Measurements from ENCODE around the gene DENND2A. TPM values are rescaled to one million over a fixed set of nuclear protein-coding genes. Genes with fewer than 3 reads are reported as not detected.

DENND2A gene
- total RNA-seq, 6 experiments from 2014 or later = 0.50 to 0.99 (median 0.58) TPM

DNA sequence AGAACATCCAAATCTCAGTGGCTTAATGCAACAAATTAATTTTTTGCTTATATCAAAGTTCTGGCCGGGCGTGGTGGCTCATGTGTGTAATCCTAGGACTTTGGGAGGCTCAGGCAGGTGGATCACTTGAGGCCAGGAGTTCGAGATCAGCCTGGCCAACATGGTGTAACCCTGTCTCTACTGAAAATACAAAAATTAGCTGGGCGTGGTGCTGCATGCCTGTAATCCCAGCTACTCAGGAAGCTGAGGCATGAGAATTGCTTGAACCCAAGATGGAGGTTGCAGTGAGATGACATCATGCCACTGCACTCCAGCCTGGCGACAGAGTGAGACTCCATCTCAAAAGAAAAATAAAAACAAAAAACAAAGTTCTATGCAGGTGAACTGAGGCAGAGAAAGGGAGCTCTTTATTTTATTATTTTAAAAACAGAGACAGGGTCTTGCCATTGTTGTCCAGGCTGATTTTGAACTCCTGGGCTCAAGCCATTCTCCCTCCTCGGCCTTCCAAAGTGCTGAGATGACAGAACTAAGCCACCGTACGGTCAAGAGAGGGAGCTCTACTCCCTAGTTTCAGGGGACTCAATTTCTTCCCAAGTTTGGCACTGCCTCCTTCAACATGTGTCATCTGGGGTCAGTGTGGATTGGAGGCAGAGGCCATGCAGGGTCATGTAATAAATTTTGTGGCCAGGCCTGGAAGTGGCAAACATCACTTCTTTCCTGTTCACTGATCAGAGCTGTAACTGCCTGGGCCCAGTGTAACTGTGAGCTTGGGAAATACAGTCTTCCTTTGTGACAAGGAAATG, 34.5 kb upstream of the DENND2A start:
- Mint-ChIP-seq H3K4me3 (peak overlapping the region; percentile 55), H3K9me3 (no peaks in the 10 kb centered on the region), H3K27me3 (ENCODE audit: insufficient read depth) (no peaks in the 10 kb centered on the region; the same call in 1 of the 2 replicates), H3K4me1 (ENCODE audit: low read depth) (peaks cover 29% of the 10 kb centered on the region), H3K27ac (peak overlapping the region; percentile 19; the same call in 1 of the 2 replicates), H3K36me3 (ENCODE audit: low read depth) (peaks cover 5% of the 10 kb centered on the region)
- TF ChIP-seq, protein P1, sequence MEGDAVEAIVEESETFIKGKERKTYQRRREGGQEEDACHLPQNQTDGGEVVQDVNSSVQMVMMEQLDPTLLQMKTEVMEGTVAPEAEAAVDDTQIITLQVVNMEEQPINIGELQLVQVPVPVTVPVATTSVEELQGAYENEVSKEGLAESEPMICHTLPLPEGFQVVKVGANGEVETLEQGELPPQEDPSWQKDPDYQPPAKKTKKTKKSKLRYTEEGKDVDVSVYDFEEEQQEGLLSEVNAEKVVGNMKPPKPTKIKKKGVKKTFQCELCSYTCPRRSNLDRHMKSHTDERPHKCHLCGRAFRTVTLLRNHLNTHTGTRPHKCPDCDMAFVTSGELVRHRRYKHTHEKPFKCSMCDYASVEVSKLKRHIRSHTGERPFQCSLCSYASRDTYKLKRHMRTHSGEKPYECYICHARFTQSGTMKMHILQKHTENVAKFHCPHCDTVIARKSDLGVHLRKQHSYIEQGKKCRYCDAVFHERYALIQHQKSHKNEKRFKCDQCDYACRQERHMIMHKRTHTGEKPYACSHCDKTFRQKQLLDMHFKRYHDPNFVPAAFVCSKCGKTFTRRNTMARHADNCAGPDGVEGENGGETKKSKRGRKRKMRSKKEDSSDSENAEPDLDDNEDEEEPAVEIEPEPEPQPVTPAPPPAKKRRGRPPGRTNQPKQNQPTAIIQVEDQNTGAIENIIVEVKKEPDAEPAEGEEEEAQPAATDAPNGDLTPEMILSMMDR (IDR thresholded peaks at IDR 0.05) = peak; percentile 75
- DNase-seq = peak; percentile 50

DNA sequence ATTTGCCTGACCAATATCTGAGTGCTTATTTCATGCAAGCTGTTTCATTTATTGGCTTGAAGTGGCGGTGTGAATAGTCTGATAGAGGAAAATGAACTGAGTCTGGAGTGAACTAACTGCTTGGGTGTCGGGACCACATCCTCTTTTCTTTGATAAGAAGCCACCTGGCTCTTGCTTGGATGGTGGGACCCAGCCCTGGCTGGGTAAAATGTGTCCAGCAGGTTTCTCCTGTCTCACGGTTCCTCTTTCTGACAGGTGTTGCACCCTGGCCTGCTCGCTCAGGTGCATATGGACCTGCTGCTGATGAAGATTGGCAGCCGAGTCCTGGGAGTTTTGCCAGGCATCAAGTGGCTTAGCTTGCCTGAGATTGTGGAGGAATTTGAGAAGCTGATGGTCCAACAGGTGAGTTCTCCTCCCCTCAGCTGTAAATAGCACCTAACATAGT, 33.8 kb upstream of the DENND2A start:
- 0 out of 2 replicates have a peak overlapping the region, but pooled peaks have one; percentile 19 for H3K27ac Mint-ChIP-seq
- no peak for DNase-seq

DNA sequence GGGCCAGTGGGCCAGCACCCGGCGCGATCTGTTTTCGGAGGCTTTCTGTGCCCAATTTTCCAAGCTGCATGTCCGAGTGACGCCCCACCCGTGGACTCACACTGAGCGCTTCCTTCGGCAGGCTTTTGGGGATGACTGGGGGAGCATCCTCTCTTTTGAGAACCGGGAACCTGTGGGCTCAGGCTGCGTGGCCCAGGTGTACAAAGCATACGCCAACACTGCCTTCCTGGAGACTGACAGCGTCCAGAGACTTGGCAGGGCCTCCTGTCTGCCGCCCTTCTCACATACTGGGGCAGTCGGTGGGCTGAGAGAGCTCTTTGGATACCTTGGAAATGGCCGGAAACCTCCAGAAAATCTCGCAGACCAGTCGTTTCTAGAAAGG, 33.2 kb upstream of the DENND2A start:
- H3K27ac Mint-ChIP-seq = peak overlapping the region; percentile 14; the same call in 1 of the 2 replicates
- DNase-seq = no peak
- H3K4me1 Mint-ChIP-seq (ENCODE audit: low read depth) = peaks cover 29% of the 10 kb centered on the region
- H3K9me3 Mint-ChIP-seq = no peaks in the 10 kb centered on the region
- TF ChIP-seq, protein P1 (IDR thresholded peaks at IDR 0.05) = no peak; the same call in 1 of the 2 replicates
- no peaks in the 10 kb centered on the region; the same call in 1 of the 2 replicates for H3K27me3 Mint-ChIP-seq (ENCODE audit: insufficient read depth)
- no peaks in the 10 kb centered on the region for H3K36me3 Mint-ChIP-seq (ENCODE audit: low read depth)
- H3K4me3 Mint-ChIP-seq = peak overlapping the region; percentile 87

More for the DNA sequence above, 33.8 kb upstream of the DENND2A start:
- Mint-ChIP-seq H3K36me3 (ENCODE audit: low read depth) (peaks cover 4% of the 10 kb centered on the region), H3K9me3 (no peaks in the 10 kb centered on the region), H3K27me3 (ENCODE audit: insufficient read depth) (no peaks in the 10 kb centered on the region; the same call in 1 of the 2 replicates), H3K4me1 (ENCODE audit: low read depth) (peaks cover 29% of the 10 kb centered on the region), H3K4me3 (peak overlapping the region; percentile 87)
- TF ChIP-seq, protein P1 (IDR thresholded peaks at IDR 0.05) = no peak

DNA sequence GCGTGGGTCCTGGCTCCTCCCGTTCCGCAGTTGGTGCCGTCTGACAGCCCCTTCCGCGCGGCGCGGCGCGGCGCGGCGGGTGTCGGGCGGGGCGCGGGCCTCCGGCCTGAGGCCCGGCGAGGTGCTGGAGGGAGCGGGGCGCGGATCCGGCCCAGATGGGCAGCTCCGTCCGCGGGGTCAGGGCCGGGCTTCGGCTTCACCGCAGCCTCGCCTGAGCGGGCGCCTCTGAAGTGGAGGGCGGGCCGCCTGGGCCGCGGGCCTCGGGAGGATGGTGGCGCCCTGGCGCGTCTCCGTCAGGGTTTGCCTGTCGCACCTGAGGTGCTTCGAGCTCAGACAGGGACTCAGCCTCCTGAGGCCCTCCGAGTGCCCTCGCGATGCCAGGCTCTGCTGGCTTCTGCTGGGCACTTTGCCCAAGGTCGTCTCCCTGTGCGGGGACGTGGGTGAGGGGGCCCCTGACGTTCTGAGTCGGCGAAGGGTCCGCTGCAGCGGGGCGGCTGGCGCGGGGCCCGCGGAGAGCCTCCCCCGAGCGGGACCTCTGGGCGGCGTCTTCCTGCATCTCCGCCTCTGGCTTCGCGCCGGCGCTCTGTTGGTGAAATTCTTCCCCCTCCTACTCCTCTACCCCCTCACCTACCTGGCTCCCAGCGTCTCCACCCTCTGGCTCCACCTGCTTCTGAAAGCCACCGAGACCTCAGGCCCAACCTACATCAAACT, 32.6 kb upstream of the DENND2A start:
- no peak for DNase-seq
- no peaks in the 10 kb centered on the region; the same call in 1 of the 2 replicates for H3K27me3 Mint-ChIP-seq (ENCODE audit: insufficient read depth)
- H3K36me3 Mint-ChIP-seq (ENCODE audit: low read depth) = no peaks in the 10 kb centered on the region
- peak overlapping the region; percentile 87 for H3K4me3 Mint-ChIP-seq
- H3K4me1 Mint-ChIP-seq (ENCODE audit: low read depth) = peaks cover 29% of the 10 kb centered on the region
- no peaks in the 10 kb centered on the region for H3K9me3 Mint-ChIP-seq
- TF ChIP-seq, protein P1 (IDR thresholded peaks at IDR 0.05) = peak; percentile 12; the same call in 1 of the 2 replicates
- peak overlapping the region; percentile 14; the same call in 1 of the 2 replicates for H3K27ac Mint-ChIP-seq

DNA sequence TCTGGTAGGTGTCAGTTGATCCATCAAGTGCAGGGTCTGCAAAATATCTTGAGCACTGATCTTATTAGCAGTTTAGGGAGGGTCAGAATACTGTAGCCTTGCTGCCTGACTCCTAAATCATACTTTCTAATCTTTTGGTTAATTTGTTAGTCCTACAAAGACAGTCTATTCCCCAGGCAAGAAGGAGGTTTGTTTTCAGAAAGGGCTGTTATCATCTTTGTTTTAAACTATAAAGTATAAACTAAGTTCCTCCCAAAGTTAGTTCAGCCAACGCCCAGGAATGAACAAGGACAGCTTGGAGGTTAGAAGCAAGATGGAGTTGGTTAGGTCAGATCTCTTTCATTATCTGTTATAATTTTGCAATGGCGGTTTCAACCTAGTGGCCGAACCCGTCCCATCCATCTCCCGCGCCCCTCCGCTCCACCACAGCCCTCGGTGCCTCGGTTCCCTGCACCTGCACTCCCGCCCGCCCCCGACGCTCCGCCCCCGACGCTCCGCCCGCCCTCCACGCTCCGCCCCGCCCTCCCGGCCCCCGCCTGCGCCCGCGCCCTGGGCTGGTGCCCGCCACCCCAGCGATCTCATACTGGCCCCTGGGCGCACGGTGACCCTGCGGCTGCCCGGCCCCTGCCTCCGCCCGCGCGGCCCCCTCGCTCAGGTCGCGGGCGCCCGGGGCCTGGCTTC, 31.9 kb upstream of the DENND2A start, which contains the start of gene ADCK2:
TSS of gene ADCK2 (plus strand) at position 564 of the 681 bp plus-strand sequence. CDS start 386 bp downstream, outside the sequence.
- no peaks in the 10 kb centered on the region for H3K9me3 Mint-ChIP-seq
- DNase-seq = no peak
- peaks cover 29% of the 10 kb centered on the region for H3K4me1 Mint-ChIP-seq (ENCODE audit: low read depth)
- TF ChIP-seq, protein P1 (IDR thresholded peaks at IDR 0.05) = no peak
- H3K27ac Mint-ChIP-seq = peak within 1 kb of the TSS; percentile 14; the same call in 1 of the 2 replicates
- H3K36me3 Mint-ChIP-seq (ENCODE audit: low read depth) = no peaks in the 10 kb centered on the region
- H3K27me3 Mint-ChIP-seq (ENCODE audit: insufficient read depth) = no peaks in the 10 kb centered on the region; the same call in 1 of the 2 replicates
- peak within 1 kb of the TSS; percentile 87 for H3K4me3 Mint-ChIP-seq

Data from HFFc6 (cell line).